Stimulated activated CD4-positive, alpha-beta T cell treated with anti-CD3 and anti-CD28 coated beads, Interleukin-2, amount 100 ng/mL, for 48 hours (primary cell): Measurements from ENCODE around the gene TENM4.

Source experiments
- DNase-seq, 2 donors: peaks; one replicate each; pipeline ENCODE4 v3.0.0-alpha.2; 2020

The TENM4 gene

GRCh38 chr11:79340535-79340934 is 100.3 kb downstream of the TENM4 start:
- no peak for DNase-seq

GRCh38 chr11:79336797-79337517 is 103.9 kb downstream of the TENM4 start:
- no peak for DNase-seq

GRCh38 chr11:79335681-79336080 is 105.1 kb downstream of the TENM4 start:
- no peak for DNase-seq

- no peak for DNase-seq
These were observed 107.5 kb downstream of the TENM4 start for GRCh38 chr11:79333355-79333754.

- no peak for DNase-seq
These were observed 108.8 kb downstream of the TENM4 start for GRCh38 chr11:79332017-79332416.

GRCh38 chr11:79331203-79331901 is 109.5 kb downstream of the TENM4 start:
- DNase-seq, result no peak

GRCh38 chr11:79330651-79331050 is 110.2 kb downstream of the TENM4 start:
- no peak for DNase-seq

- no peak for DNase-seq
These were observed 111.3 kb downstream of the TENM4 start for GRCh38 chr11:79329561-79329960.

- DNase-seq, result no peak
These were observed 112.4 kb downstream of the TENM4 start for GRCh38 chr11:79328402-79328801.

GRCh38 chr11:79325851-79326250 is 115.0 kb downstream of the TENM4 start:
- DNase-seq, result no peak

- no peak for DNase-seq
These were observed 119.6 kb downstream of the TENM4 start for GRCh38 chr11:79321263-79321662.

GRCh38 chr11:79314906-79315689 is 125.7 kb downstream of the TENM4 start:
- DNase-seq, result no peak

- no peak for DNase-seq
These were observed 127.3 kb downstream of the TENM4 start for GRCh38 chr11:79313530-79313913.

GRCh38 chr11:79312617-79313529 is 128.0 kb downstream of the TENM4 start:
- DNase-seq, result no peak

GRCh38 chr11:79311461-79311860 is 129.4 kb downstream of the TENM4 start:
- no peak for DNase-seq

GRCh38 chr11:79309407-79309806 is 131.4 kb downstream of the TENM4 start:
- no peak for DNase-seq

- DNase-seq, result no peak
These were observed 132.4 kb downstream of the TENM4 start for GRCh38 chr11:79308429-79308828.

- no peak for DNase-seq
These were observed 136.1 kb downstream of the TENM4 start for GRCh38 chr11:79304599-79305212.

GRCh38 chr11:79296141-79296540 is 144.7 kb downstream of the TENM4 start:
- no peak for DNase-seq

- DNase-seq, result no peak
These were observed 145.7 kb downstream of the TENM4 start for GRCh38 chr11:79294845-79295731.

GRCh38 chr11:79291948-79292347 is 148.9 kb downstream of the TENM4 start:
- no peak for DNase-seq
